Measurements from ENCODE around the gene GAS5.

DNA sequence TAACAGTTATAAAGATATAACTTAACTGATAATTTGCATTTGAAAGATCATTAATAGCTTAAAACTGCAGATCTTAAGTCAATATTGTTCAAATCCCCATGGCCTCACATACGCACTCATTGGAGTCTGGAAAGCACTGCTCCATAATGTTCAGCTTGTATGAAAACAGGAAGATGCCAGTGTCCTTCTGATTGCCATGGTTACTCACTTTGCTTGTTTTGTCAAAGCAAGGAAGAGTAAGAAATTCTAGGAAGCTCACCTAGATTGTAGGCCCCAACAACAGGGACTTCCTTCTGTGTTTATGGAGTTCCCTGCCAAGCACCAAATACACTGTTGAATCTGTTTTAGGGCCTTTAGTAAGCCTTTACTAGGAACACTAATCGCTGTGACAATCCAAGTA lies 10.9 kb downstream of the GAS5 start:
- TF ChIP-seq, protein P1, sequence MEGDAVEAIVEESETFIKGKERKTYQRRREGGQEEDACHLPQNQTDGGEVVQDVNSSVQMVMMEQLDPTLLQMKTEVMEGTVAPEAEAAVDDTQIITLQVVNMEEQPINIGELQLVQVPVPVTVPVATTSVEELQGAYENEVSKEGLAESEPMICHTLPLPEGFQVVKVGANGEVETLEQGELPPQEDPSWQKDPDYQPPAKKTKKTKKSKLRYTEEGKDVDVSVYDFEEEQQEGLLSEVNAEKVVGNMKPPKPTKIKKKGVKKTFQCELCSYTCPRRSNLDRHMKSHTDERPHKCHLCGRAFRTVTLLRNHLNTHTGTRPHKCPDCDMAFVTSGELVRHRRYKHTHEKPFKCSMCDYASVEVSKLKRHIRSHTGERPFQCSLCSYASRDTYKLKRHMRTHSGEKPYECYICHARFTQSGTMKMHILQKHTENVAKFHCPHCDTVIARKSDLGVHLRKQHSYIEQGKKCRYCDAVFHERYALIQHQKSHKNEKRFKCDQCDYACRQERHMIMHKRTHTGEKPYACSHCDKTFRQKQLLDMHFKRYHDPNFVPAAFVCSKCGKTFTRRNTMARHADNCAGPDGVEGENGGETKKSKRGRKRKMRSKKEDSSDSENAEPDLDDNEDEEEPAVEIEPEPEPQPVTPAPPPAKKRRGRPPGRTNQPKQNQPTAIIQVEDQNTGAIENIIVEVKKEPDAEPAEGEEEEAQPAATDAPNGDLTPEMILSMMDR (IDR thresholded peaks at IDR 0.05; ENCODE audit: insufficient read depth, low read depth, low read length): no peak
- TF ChIP-seq EZH2 (IDR thresholded peaks at IDR 0.05; ENCODE audit: insufficient read depth, low read length): no peak

Measured in astrocyte (in vitro differentiated cells and primary cell).